Measurements from ENCODE around the gene CTSO. TPM values are rescaled to one million over a fixed set of nuclear protein-coding genes. Genes with fewer than 3 reads are reported as not detected.
"Not testable (repeated sequence)": the region's sequence is repeated elsewhere in the genome, so short reads cannot be mapped to it uniquely, and the experiment has no call there.

CTSO gene
- total RNA-seq, 2 donors from 2014 or later = 1.9 to 2.7 TPM

DNA sequence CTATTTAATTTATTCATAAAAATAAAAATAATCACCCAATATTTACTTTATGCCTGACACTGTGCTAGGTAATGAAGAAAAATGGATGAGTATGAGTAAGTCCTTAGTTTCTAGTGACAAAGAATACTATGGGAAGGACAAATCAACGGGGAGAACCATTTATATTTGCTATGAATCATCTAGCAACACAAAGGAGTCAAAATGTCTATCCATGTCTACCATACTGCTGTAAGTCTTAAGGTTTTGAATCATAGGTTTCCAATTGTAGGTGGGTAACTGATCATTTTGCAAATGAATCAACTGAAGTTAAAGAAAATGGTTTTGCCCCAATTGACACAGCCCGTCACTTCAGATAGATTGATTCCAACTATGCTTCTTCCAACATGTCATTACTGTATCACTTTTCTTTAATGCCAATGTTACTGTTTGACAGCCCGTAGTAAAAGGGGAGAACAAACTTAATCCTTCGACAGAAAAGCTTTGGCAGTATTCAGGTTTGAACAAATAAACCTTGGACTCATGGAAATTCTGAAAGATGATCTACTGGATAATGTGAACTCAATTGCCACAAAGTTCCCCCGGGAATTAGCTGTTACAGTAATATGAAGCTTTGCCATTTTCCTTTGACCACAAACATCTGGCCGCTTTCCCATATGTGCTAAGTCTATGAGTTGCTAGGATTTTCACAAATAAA is 47.0 kb downstream of the CTSO start:
- ATAC-seq (replicated peaks) = no peak
- H3K4me1 Mint-ChIP-seq = no peaks in the 10 kb centered on the region

DNA sequence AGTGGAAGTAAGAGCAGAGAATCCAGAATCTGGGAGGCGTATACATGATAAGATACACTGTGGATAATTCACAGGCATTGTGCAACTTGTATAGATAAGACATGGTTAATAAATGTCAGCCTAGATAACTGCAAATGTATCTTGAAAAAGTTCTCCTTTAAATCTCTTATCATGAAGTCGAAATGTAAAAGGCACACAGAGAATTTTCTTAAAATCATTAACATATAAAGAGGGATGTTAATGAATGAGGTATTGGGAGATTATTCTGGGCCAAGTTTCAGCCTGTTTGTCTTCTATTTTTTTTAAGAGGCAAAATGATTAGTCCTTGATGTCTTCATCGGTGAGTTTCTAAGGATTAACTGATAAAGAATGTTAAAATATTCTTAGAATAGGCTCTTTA is 49.3 kb downstream of the CTSO start:
- no peaks in the 10 kb centered on the region for H3K36me3 Mint-ChIP-seq (ENCODE audit: low read depth)
- H3K27ac Mint-ChIP-seq = no peak overlapping the region
- peaks cover 16% of the 10 kb centered on the region for H3K27me3 Mint-ChIP-seq
- H3K4me1 Mint-ChIP-seq = no peaks in the 10 kb centered on the region
- H3K4me3 Mint-ChIP-seq = no peak overlapping the region
- H3K9me3 Mint-ChIP-seq = no peaks in the 10 kb centered on the region
- ATAC-seq (replicated peaks) = no peak

More for the DNA sequence above, 47.0 kb downstream of the CTSO start:
- no peak overlapping the region for H3K4me3 Mint-ChIP-seq
- no peaks in the 10 kb centered on the region for H3K36me3 Mint-ChIP-seq (ENCODE audit: low read depth)
- peaks cover 19% of the 10 kb centered on the region for H3K27me3 Mint-ChIP-seq
- H3K9me3 Mint-ChIP-seq = no peaks in the 10 kb centered on the region
- no peak overlapping the region for H3K27ac Mint-ChIP-seq

DNA sequence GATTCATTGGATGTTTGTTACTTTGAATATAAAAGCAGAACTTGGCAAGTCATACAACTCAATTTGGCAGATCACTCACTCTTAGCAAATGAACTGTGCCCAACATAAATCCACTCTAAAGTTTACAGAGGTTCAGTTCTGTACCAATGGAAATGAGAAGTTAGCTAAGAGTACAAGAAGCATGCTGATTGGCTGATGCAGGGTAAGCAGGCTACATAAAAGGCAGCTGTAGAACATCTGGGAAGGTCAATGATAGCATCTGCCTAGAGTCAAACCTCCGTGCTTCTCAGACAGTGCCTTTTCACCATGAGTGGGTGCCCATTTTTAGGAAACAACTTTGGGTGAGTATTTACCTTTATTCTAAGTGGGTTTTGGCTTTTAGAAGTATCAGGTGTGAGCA is 50.2 kb downstream of the CTSO start, which contains the start of gene TDO2:
TSS of gene TDO2 (plus strand) at position 244 of the 400 bp plus-strand sequence. CDS start at position 307, 63 bp downstream.
- H3K4me1 Mint-ChIP-seq = no peaks in the 10 kb centered on the region
- H3K4me3 Mint-ChIP-seq = no peak within 1 kb of the TSS
- H3K27me3 Mint-ChIP-seq = peaks cover 16% of the 10 kb centered on the region
- H3K9me3 Mint-ChIP-seq = no peaks in the 10 kb centered on the region
- no peaks in the 10 kb centered on the region for H3K36me3 Mint-ChIP-seq (ENCODE audit: low read depth)
- no peak for ATAC-seq (replicated peaks)
- no peak within 1 kb of the TSS for H3K27ac Mint-ChIP-seq

DNA sequence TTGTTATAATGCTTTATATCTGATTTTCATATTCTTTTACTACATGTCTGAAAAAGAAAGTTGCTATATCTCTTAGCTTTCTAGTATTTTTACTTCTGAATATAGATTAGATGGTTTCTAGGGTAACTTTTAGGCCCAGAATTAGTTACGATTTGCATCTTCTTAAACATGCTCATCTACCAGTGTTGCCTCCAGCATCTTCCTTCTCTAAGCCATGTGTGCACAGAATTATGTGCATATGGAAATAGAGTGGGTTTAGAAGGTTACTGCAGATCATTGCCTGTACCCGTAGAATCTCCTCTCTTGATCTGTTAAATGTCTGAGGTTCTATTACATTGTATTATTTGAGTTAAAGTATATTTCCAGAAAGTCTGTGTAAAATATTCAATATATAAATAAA is 52.7 kb downstream of the CTSO start:
- Mint-ChIP-seq H3K27ac (no peak overlapping the region), H3K27me3 (peaks cover 4% of the 10 kb centered on the region), H3K36me3 (ENCODE audit: low read depth) (no peaks in the 10 kb centered on the region), H3K9me3 (peaks cover 4% of the 10 kb centered on the region), H3K4me3 (no peak overlapping the region), H3K4me1 (no peaks in the 10 kb centered on the region)
- no peak for ATAC-seq (replicated peaks)

DNA sequence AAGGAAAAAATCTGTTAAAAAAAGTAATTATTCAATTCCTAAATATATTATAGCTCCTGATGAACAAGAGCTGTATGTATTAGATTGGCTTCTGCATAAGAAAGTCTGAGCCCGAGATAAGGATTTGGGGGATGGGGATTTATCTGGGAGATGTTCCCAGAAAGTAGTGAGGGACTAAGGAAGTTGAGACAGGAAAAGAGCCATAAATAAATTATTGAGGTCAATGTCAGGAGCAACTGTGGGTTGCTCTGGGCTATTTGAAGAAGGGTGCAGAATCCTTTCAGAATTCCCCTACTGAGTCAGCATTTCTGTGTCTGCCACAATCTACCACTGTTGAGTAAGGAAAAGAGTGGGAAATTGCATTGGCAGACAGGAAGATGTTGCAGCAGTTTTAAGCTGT is 53.3 kb downstream of the CTSO start:
- no peaks in the 10 kb centered on the region for H3K36me3 Mint-ChIP-seq (ENCODE audit: low read depth)
- H3K27ac Mint-ChIP-seq = no peak overlapping the region
- peaks cover 4% of the 10 kb centered on the region for H3K9me3 Mint-ChIP-seq
- no peak overlapping the region for H3K4me3 Mint-ChIP-seq
- no peak for ATAC-seq (replicated peaks)
- no peaks in the 10 kb centered on the region for H3K4me1 Mint-ChIP-seq
- peaks cover 4% of the 10 kb centered on the region for H3K27me3 Mint-ChIP-seq

DNA sequence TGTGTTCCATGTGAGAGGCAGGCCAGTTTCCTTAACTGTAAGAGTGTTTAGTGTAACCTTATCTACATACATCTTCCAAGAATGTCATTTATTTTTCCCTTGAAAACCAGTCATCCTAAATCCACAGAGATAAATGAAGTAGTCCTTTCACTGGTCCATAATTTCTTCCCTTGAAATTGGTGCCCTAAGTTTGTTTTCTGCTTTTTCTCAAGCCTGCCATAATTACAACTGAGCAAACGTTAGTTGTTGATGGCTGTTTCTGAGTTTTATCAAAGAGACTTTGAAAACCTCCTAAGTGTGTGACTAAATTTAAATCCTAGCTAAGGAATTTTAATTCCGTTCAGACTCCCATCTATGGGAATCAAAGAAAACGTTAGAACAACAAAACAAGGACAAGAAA is 53.8 kb downstream of the CTSO start:
- Mint-ChIP-seq H3K4me3 (no peak overlapping the region), H3K9me3 (peaks cover 4% of the 10 kb centered on the region), H3K36me3 (ENCODE audit: low read depth) (no peaks in the 10 kb centered on the region), H3K27me3 (peaks cover 4% of the 10 kb centered on the region), H3K27ac (no peak overlapping the region), H3K4me1 (no peaks in the 10 kb centered on the region)
- ATAC-seq (replicated peaks) = no peak

DNA sequence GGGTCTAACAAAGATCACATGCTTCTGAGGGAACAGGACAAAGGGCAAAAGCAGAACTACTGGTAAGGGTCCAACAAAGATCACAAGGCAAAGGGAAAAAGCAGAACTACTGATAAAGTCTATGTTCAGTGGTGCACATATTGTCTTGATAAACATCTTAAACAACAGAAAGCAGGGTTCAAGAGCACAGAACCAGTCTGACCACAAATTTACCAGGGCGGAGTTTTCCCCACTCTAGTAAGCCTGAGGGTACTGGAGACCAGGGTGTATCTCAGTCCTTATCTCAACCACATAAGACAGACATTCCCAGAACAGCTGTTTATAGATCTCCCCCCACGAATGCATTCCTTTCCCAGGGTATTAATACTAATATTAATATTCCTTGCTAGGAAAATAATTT is 55.3 kb downstream of the CTSO start:
- H3K4me3 Mint-ChIP-seq; H3K9me3 Mint-ChIP-seq; H3K36me3 Mint-ChIP-seq (ENCODE audit: low read depth); H3K27me3 Mint-ChIP-seq; ATAC-seq (replicated peaks); H3K4me1 Mint-ChIP-seq; H3K27ac Mint-ChIP-seq: not testable (repeated sequence)

DNA sequence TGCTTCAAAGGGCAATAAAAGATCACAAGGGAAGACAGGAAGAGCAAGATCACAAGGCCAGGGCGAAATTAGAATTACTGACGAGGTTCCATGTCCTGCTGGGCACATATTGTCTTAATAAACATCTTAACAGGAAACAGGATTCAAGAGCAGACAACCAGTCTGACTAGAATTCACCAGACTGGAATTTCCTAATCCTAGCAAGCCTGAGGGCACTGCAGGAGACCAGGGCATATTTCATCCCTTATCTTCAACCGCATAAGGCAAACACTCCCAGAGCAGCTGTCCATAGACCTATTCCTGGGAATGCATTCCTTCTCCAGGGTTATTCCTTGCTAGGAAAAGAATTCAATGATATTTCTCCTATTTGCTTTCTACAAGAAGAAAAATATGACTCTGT is 62.6 kb downstream of the CTSO start:
- no peaks in the 10 kb centered on the region for H3K36me3 Mint-ChIP-seq (ENCODE audit: low read depth)
- no peaks in the 10 kb centered on the region for H3K4me1 Mint-ChIP-seq
- H3K27ac Mint-ChIP-seq = no peak overlapping the region
- H3K27me3 Mint-ChIP-seq = peaks cover 24% of the 10 kb centered on the region
- H3K9me3 Mint-ChIP-seq = peaks cover 5% of the 10 kb centered on the region
- no peak for ATAC-seq (replicated peaks)
- H3K4me3 Mint-ChIP-seq = no peak overlapping the region

DNA sequence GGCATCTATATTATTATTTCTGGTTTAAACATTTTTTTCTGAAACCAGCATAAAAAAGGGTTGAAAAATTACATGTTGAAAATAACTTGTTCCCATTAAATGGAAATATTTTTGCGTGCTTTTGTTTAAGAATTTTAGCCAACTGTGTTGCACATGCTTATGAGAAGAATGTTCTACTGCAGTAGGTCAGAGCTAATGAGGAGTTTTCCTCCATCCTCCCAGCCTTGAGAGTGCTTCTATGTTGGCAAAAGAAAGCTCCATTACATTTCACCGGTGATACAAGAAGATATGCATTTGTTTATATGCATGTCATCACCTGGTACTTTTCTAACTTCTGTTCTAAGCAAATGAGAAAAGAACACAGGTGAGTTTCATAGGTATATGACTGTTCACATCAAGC is 63.7 kb downstream of the CTSO start:
- Mint-ChIP-seq H3K4me3 (no peak overlapping the region), H3K27me3 (peaks cover 24% of the 10 kb centered on the region), H3K9me3 (peaks cover 5% of the 10 kb centered on the region), H3K36me3 (ENCODE audit: low read depth) (no peaks in the 10 kb centered on the region), H3K4me1 (no peaks in the 10 kb centered on the region), H3K27ac (no peak overlapping the region)
- ATAC-seq (replicated peaks) = no peak

DNA sequence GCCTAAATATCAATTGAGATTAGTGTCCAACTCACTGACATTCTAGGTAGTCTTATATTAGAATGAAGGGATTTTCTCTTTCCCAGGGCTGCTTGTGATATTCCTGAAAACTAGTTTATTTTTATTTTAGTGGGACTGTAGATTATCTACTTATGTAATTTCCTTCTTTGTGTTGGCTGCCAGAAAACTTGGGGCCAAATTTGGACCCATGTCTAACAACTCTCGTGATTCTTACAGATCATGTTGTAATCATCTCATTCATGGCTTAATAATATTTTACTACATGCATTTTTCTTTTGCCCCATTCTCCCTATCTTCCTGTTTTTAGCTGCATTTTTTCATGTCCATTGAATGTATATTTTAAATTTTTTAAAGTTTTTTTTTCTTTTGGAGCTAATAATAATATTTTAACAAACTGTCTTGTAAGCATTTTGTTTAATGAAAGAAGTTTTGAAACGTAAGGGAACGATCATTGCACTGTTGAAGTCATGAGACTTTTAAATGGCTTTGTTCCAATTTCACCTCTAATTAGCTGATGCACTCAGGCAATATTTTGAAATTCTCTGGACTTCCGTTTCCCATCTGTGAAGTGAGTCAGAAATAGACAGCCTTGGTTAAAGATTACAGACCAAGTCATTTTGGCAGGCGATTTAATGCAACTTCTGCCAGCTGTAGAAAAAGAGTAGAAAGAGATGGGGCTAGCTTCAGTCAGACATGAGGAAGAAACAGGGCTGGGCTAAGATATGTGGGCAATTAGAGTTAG is 64.5 kb downstream of the CTSO start:
- no peak overlapping the region for H3K27ac Mint-ChIP-seq
- no peak overlapping the region for H3K4me3 Mint-ChIP-seq
- H3K36me3 Mint-ChIP-seq (ENCODE audit: low read depth) = no peaks in the 10 kb centered on the region
- no peak for ATAC-seq (replicated peaks)
- H3K9me3 Mint-ChIP-seq = peaks cover 5% of the 10 kb centered on the region
- H3K4me1 Mint-ChIP-seq = no peaks in the 10 kb centered on the region
- peaks cover 24% of the 10 kb centered on the region for H3K27me3 Mint-ChIP-seq

DNA sequence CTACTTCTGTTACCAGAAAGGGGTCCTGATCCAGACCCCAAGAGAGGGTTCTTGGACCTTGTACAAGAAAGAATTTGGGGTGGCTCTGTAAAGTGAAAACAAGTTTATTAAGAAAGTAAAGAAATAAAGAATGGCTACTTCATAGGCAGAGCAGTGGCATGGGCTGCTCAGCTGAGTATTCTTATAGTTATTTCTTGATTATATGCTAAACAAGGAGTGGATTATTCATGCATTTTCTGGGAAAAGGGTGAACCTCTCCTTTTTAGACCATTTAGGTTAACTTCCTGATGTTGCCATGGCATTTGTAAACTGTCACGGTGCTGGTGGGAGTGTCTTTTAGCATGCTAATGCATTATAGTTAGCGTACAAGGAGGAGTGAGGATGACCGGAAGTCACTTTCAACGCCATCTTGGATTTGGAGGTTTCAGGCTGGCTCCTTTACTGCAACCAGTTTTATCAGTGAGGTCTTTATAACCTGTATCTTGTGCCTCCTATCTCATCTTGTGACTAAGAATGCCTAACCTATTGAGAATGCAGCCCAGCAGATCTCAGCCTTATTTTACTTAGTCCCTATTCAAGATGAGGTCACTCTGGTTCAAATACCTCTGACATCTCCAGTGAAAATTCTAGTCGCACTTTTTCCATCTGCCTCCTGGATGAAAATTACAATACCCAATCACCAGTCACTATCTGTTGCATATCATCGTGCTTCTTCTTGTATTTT is 65.7 kb downstream of the CTSO start:
- H3K36me3 Mint-ChIP-seq (ENCODE audit: low read depth) = no peaks in the 10 kb centered on the region

DNA sequence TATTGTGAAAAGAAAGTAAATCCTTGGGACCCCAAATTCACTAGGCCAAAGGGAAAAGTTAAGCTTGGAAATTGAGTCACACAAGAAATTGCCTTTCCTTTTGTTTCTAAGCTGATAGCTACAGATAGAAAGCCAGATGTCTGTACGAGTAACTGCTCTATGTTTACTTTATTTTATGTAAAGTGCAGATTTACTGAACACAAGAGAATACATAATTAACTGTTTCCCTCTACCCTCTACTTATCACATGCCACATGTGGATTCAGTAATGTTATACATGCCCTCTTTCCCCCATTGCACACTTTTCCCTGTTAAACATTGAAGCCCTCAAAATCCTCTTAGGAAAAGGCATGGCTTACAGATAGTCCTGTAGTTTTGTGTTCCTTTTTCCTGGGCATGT is 66.6 kb downstream of the CTSO start:
- Mint-ChIP-seq H3K36me3 (ENCODE audit: low read depth) (no peaks in the 10 kb centered on the region), H3K27ac (no peak overlapping the region), H3K4me3 (no peak overlapping the region), H3K9me3 (no peaks in the 10 kb centered on the region), H3K4me1 (no peaks in the 10 kb centered on the region), H3K27me3 (peaks cover 21% of the 10 kb centered on the region)
- no peak for ATAC-seq (replicated peaks)

More for the DNA sequence above, 65.7 kb downstream of the CTSO start:
- peaks cover 5% of the 10 kb centered on the region for H3K9me3 Mint-ChIP-seq
- H3K27ac Mint-ChIP-seq = no peak overlapping the region
- no peaks in the 10 kb centered on the region for H3K4me1 Mint-ChIP-seq
- H3K4me3 Mint-ChIP-seq = no peak overlapping the region
- no peak for ATAC-seq (replicated peaks)
- peaks cover 27% of the 10 kb centered on the region for H3K27me3 Mint-ChIP-seq

DNA sequence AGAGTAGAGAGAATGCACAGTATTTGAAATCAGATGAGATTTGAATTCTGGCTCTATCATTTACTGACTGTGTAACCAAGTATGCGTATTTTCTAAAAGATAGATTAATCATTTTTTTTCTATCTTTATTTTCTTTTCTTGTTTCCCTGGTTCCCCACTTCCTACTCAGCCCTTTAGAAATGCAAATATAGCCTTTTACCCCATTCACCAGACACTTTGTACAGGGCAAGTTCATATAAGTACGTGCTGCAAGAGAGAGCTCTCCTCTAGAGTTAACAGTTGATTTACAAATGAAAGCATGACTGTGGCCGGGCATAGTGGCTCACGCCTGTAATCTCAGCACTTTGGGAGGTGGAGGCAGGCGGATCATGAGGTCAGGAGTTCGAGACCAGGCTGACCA is 68.0 kb downstream of the CTSO start:
- H3K4me1 Mint-ChIP-seq = no peaks in the 10 kb centered on the region
- H3K27ac Mint-ChIP-seq = no peak overlapping the region
- no peak for ATAC-seq (replicated peaks)

DNA sequence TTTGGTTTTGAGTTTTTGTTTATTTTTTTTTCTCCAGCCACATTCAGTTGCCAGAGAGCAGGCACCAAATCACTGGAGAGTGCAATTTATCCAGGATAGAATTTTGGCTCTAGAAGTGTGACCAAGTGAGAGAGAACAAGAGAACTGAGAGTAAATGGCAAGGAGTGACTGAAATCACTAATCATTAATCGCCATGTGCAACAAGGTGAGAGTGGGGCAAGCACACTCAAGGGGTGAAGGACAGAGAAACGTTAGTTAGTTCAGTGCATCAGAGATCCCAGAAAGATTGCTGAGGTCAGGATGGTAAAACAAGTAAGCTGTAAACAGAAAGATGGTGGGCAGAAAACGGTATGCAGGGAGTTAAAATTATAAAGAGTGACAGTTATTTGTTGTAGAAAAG is 69.8 kb downstream of the CTSO start:
- Mint-ChIP-seq H3K4me3 (no peak overlapping the region), H3K27me3 (peaks cover 9% of the 10 kb centered on the region), H3K9me3 (no peaks in the 10 kb centered on the region), H3K27ac (no peak overlapping the region), H3K36me3 (ENCODE audit: low read depth) (no peaks in the 10 kb centered on the region), H3K4me1 (no peaks in the 10 kb centered on the region)
- ATAC-seq (replicated peaks) = no peak

More for the DNA sequence above, 68.0 kb downstream of the CTSO start:
- Mint-ChIP-seq H3K4me3 (no peak overlapping the region), H3K9me3 (no peaks in the 10 kb centered on the region), H3K36me3 (ENCODE audit: low read depth) (no peaks in the 10 kb centered on the region), H3K27me3 (peaks cover 13% of the 10 kb centered on the region)

DNA sequence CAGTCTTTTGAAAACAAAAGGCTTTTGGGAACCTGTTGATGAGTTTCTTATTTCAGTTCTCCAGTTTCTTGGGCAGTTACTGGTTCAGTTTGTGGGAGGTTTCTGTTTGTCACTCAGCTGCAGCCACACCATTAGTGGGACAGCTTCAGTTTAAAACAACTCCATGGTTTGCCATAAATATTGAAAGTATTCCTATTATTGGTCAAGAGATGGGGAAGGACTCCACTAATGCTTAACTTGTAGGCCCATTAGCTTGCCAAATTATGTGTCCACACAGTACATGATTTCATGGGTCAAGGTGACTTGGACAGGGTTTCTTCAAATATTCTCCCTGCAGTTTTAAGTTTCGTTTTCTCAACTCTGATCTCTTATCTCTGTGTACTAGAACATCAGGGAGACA is 72.1 kb downstream of the CTSO start:
- ATAC-seq (replicated peaks) = no peak
- no peak overlapping the region for H3K27ac Mint-ChIP-seq
- peaks cover 6% of the 10 kb centered on the region for H3K27me3 Mint-ChIP-seq

More for the DNA sequence above, 72.1 kb downstream of the CTSO start:
- Mint-ChIP-seq H3K4me3 (no peak overlapping the region), H3K9me3 (no peaks in the 10 kb centered on the region), H3K36me3 (ENCODE audit: low read depth) (no peaks in the 10 kb centered on the region), H3K4me1 (no peaks in the 10 kb centered on the region)
